ENCODE measurements around the gene DNM2. TPM values are rescaled to one million over a fixed set of nuclear protein-coding genes. Genes with fewer than 3 reads are reported as not detected.

Gene DNM2
- total and polyA plus RNA-seq, 12 donors = 78.9 to 206 (median 131) TPM

DNA sequence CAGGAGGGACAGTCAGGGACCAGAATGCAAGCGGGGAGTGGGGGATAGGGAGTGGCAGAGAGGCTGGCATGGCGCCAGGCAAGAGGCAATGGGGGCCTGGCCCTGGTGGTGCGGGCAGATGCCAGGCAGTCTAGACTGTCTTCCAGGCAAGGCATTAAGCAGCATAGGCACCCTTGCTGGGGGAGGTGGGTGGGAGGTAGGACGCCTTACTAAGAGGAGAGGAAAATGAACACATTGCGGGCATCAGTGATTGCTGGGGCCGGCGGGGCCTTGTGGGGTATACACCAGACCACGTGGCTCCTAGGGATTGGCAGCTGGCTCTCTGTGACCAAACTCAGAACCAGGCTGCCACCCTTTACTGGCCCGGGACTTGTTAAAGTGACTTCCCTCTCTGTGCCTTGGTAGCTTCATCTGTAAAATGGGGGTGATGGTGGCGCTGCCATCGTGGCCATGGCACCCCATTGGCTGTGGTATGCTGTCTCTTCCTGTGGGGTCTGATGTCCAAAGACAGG, 46.0 kb downstream of the DNM2 start:
- 73 to 74% methylated on average over 11 of the region's 11 CpGs for WGBS, 2 donors
- intact Hi-C loops (cut with DNase I) = loop anchor here in 1 of 10 donors (10.0 kb wide), 1 partner anchor 101 kb away; no protein-coding TSS in a partner anchor
- TF ChIP-seq, protein P1, sequence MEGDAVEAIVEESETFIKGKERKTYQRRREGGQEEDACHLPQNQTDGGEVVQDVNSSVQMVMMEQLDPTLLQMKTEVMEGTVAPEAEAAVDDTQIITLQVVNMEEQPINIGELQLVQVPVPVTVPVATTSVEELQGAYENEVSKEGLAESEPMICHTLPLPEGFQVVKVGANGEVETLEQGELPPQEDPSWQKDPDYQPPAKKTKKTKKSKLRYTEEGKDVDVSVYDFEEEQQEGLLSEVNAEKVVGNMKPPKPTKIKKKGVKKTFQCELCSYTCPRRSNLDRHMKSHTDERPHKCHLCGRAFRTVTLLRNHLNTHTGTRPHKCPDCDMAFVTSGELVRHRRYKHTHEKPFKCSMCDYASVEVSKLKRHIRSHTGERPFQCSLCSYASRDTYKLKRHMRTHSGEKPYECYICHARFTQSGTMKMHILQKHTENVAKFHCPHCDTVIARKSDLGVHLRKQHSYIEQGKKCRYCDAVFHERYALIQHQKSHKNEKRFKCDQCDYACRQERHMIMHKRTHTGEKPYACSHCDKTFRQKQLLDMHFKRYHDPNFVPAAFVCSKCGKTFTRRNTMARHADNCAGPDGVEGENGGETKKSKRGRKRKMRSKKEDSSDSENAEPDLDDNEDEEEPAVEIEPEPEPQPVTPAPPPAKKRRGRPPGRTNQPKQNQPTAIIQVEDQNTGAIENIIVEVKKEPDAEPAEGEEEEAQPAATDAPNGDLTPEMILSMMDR (IDR thresholded peaks at IDR 0.05) = no peak
- Histone ChIP-seq H3K4me1 (peaks cover 50 to 100% (median 98%) of the 10 kb centered on the region in 9 donors), H3K27me3 (no peaks in the 10 kb centered on the region), H3K9me3 (no peaks in the 10 kb centered on the region), H3K36me3 (peaks cover 0 to 37% (median 10%) of the 10 kb centered on the region in 9 donors), H3K27ac (peak overlapping the region in 9 of 10 donors; percentile 71 to 95 (median 78)), H3K4me3 (no peak overlapping the region)
- DNase-seq (no peak), ATAC-seq (no peak)

DNA sequence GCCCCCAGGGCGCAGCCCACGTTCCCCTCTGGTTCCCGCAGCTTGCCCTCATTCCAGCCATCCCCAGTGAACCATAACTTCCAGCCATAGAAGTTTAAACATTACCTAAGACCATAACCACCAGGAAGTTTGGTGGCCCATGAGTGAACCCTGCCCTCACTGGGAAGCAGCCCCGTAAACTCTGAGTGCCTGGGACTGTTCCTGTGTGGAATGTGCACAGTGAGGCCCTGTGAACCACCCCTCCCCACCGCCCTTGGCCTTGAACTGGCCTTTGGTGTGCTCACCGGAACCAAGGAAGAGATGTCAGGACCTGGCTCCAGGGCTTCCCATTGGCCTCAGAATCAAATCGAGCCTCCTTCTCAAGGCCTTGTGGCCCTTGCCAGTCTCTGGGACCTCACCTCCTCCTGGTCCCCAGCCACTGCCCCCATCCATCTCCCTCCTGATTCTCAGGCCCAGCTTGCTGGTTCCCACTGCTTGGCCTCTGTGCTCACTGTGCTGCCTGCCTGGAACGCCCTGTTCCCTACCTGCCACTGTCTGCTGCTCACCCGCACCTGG, 46.5 kb downstream of the DNM2 start:
- intact Hi-C loops (cut with DNase I) = loop anchor here in 1 of 10 donors (10.0 kb wide), 1 partner anchor 100 kb away; no protein-coding TSS in a partner anchor

DNA sequence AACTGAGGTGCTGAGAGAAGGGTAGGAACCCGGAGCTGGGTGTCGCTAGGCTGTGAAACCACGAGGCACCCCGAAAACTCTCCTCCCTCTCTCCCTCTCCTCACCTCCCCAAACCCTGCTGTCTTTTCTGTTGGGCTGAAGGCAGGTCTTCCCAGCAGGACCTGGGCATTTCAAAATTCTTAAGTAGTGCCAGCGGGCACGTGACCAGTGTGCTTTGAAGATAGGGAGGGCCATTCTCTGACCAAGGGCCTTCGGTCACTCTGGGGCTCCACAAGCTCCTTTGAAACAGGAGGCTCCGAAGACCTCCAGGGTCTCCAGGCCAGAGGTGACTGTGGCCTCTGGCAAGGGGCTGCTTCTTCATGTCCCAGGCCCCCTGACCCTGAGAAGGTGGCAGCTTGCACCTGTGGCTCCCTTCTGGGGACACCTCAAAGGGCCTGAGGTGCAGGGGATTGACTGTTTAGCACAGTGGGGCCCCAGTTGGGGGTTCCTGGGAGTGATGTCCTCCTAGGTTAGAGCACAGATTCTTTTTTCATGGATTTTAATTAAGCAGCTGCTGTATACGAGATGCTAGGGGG, 48.3 kb downstream of the DNM2 start:
- Histone ChIP-seq H3K27ac (peak overlapping the region; percentile 85 to 96 (median 92)), H3K27me3 (no peaks in the 10 kb centered on the region), H3K9me3 (no peaks in the 10 kb centered on the region), H3K4me3 (no peak overlapping the region), H3K36me3 (peaks cover 0 to 34% (median 5%) of the 10 kb centered on the region in 9 donors), H3K4me1 (peaks cover 60 to 96% (median 92%) of the 10 kb centered on the region in 9 donors)
- intact Hi-C loops (cut with DNase I) = loop anchor here in 7 of 10 donors (2.0 to 10.0 kb wide), 4 partner anchors 47 to 99 kb away; partner anchors contain the start of gene DNM2 (in 5 of the 7)
- ATAC-seq = peak in 1 of 8 donors; percentile 1
- 75 to 77% methylated on average over 9 of the region's 9 CpGs for WGBS, 2 donors
- DNase-seq = no peak
- TF ChIP-seq, protein P1 (IDR thresholded peaks at IDR 0.05) = no peak

More for the DNA sequence above, 46.5 kb downstream of the DNM2 start:
- TF ChIP-seq, protein P1 (IDR thresholded peaks at IDR 0.05) = no peak
- Histone ChIP-seq H3K27me3 (no peaks in the 10 kb centered on the region), H3K4me3 (no peak overlapping the region), H3K36me3 (peaks cover 0 to 37% (median 10%) of the 10 kb centered on the region in 9 donors), H3K4me1 (peaks cover 55 to 100% (median 100%) of the 10 kb centered on the region in 9 donors), H3K9me3 (no peaks in the 10 kb centered on the region), H3K27ac (peak overlapping the region in 9 of 10 donors; percentile 19 to 95 (median 76))
- ATAC-seq (no peak), DNase-seq (no peak)
- 72 to 73% methylated on average over 9 of the region's 9 CpGs for WGBS, 2 donors

DNA sequence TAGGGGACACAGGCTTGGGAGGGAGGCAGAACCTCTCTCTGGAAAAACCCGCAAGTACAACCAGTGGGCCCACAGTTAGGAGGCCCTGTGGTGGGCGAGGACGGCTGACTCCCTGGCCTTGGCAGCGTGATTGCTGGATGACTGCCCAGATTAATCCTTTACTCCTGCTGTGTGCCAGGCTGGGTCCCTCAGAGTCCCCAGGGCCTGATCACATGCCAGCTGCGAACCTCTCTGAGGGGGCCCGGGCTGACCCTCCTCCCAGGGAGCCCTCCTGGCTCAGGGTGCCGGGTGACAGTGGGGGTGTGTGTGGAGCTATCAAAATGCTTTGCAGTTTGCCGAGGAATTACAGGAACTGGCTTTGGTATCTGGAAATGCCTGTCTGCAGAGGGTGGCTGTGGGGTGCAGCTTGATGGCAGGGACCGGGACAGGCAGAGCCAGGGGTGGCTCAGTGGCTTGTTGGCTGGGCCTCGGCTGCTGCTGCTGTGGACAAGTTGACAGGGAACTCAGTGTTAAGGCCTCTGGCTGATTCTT, 48.9 kb downstream of the DNM2 start:
- H3K9me3 ChIP-seq = no peaks in the 10 kb centered on the region
- H3K4me3 ChIP-seq = no peak overlapping the region
- TF ChIP-seq, protein P1 (IDR thresholded peaks at IDR 0.05) = no peak
- 25 to 39% methylated on average over 10 of the region's 10 CpGs for WGBS, 2 donors
- intact Hi-C loops (cut with DNase I) = loop anchor here in 7 of 10 donors (2.0 to 10.0 kb wide), 4 partner anchors 48 to 98 kb away; partner anchors contain the start of gene DNM2 (in 5 of the 7)
- peak; percentile 9 to 53 (median 32) for ATAC-seq
- peak overlapping the region; percentile 85 to 96 (median 92) for H3K27ac ChIP-seq
- H3K27me3 ChIP-seq = no peaks in the 10 kb centered on the region
- peaks cover 60 to 90% (median 86%) of the 10 kb centered on the region in 9 donors for H3K4me1 ChIP-seq
- peak in 1 of 2 donors; percentile 50 for DNase-seq
- peaks cover 0 to 33% (median 0%) of the 10 kb centered on the region in 9 donors for H3K36me3 ChIP-seq

Data from heart right ventricle (tissue), 16 donors.